NCI-H524 (cell line): ENCODE data around the gene KLHDC4.
"Not testable (repeated sequence)": the region's sequence is repeated elsewhere in the genome, so short reads cannot be mapped to it uniquely, and the experiment has no call there.

Experiments
- DNase-seq, 2 experiments: peaks; one replicate each; lab custom pipeline; 2025; lab: John Stamatoyannopoulos, UW

KLHDC4 gene

DNA sequence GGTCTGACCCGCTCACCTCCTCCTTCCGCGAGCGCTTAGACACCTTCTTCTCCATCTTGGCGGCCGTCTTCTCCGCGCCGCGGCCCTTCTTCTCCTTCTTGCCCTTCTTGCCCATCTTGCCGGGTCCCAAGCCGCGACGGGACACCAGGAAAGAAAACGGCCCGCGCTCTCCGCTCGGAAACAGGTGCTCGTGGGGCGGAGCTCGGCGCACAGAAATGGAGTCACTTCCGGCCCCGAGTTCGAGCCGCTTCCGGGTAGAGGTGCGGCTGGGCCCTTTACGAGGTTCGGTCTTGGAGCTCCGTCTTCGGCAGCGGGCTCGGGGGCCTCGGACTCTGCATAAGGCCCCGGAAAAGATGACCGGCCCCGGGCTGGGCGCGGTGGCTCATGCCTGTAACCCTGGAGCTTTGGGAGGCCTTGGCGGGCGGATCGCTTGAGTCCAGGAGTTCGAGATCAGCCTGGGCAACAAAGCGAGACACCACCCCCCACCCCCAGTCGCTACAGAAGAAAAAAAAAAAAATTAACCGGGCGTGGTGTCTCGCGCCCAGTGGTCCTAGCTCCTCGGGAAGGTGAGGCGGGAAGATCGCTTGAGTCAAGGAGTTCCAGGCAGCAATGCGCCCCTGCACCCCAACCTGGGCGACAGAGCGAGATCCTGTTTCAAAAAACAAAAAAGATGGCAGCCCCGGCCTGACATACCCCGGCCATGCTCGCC, at the start of gene KLHDC4:
Gene KLHDC4, minus strand, starts transcription at position 211 of the 709 bp plus-strand sequence. Its CDS starts 96 bp downstream, at position 115.
- peak; percentile 73 to 78 for DNase-seq

GRCh38 chr16:87815567-87815966, 49.8 kb upstream of the KLHDC4 start:
- no peak for DNase-seq

- DNase-seq: no peak
Measured at GRCh38 chr16:87812200-87812656, 46.4 kb upstream of the KLHDC4 start.

- not testable (repeated sequence) for DNase-seq
Measured at GRCh38 chr16:87811454-87811853, 45.7 kb upstream of the KLHDC4 start.

DNA sequence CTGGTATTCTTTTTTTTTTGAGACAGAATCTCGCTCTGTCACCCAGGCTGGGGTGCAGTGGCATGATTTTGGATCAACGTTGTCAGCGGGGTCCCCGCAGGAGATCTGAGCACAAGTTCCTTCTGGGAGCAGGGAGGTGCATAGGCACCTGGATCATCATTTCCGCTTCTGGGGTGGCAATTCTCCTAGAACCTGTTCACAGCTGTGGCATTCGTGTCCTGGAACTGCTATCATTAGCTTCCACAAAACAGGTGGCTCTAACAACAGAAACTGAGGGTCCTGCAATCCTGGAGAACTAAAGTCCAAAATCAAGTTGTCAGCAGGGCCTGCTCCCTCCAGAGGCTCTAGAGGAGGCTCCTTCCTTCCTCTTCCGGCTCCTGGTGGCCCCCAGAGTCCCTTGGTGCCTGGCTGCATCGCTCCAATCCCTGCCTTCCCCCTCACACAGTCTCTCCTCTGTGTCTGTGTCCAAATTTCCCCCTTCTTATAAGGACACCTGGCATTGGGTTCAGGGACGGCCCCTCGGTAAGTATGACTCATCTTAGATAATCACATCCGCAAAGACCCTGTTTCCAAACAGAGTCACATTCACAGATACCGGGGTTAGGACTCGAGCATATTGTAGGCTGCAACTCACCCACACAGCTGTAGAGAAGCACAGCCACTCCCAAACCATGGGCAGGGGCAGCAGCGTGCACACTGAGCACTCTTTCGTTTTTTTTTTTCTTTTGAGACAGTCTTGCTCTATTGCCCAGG, 43.5 kb upstream of the KLHDC4 start:
- no peak for DNase-seq

- no peak for DNase-seq
Measured at GRCh38 chr16:87808108-87808507, 42.3 kb upstream of the KLHDC4 start.

DNA sequence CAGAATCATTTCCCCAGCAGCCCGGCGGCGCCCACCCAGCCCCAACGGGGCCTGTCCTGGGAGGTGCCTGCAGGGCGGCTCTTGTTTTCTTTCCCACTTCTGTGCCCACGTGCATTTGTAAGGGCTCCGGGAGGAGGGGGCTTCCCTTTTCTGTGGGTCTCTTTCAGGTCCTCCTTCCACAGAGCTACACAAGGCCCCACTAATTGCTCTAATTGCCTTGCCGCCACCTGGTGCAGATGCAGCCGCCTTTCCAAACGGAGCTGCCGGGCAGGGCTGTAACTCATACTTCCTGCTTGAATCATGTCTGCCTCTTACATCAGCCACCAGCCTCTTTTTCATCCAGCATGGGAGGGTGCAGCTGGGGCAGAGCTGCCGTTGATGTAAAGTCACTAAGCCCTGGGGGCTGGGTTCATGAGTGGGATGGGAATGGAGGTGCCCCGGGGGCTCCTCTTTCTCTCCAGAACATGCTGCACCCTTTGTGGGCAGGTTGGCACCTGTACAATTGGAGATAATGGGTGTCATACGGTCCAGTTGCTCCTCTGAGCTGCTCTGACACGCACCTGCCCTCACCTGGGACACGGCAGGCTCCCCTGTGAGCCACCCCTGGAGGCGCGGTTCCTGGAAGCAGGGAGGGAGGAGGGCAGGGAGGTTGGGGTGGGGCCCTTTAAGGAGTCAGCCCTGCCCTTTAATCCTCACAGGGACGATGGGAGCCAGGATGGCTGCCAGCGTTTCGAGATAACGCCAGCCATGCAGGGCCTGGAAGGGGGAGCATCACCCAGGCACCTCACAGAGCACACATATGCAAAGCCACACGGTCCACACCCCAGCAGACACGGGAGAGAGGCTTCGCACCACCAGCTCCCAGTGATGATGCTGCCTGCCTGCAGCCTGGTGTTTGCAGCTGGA, 41.1 kb upstream of the KLHDC4 start:
- DNase-seq: peak; percentile 53 to 73

- no peak for DNase-seq
Measured at GRCh38 chr16:87806261-87806640, 40.5 kb upstream of the KLHDC4 start.

GRCh38 chr16:87803385-87803784, 37.6 kb upstream of the KLHDC4 start:
- DNase-seq: no peak

DNA sequence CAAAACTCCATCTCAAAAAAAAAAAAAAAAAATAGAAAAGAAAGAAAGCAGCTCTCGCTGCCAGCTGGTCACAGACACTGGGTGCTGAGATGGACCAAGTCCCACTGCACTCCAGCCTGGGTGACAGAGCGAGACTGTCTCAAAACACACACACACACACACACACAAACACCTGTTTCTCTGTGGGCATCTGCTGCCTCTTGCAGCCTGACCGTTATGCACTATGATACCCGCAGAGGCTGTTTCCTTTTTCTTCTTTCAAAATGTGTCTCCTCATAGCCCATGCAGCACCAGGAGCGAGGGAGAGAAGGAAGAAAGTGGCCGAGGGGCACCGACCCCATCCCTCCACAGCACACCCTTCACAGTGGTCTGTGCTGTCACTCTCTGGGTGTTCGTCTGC, 36.9 kb upstream of the KLHDC4 start:
- DNase-seq: no peak

- no peak for DNase-seq
Measured at GRCh38 chr16:87801679-87802259, 36.0 kb upstream of the KLHDC4 start.

DNA sequence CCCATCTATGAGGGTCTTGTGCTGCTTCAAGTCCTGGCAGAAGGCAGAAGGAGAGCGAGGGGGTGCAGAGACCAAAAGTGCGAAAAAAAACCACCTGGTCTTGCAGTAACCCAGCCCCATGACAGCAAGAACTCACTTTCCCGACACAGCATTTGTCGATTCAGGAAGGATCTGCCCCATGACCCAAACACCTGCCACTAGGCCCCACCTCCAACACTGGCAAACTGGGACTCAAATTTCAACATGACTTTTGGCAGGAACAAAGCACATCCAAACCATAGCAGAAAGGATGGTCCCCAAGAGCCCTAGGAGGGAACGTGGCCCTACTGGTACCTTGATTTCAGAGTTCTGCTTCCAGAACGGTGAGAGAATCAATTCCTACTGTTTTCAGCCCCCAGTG, 34.7 kb upstream of the KLHDC4 start:
- no peak for DNase-seq

- DNase-seq: no peak
Measured at GRCh38 chr16:87795336-87795735, 29.6 kb upstream of the KLHDC4 start.

DNA sequence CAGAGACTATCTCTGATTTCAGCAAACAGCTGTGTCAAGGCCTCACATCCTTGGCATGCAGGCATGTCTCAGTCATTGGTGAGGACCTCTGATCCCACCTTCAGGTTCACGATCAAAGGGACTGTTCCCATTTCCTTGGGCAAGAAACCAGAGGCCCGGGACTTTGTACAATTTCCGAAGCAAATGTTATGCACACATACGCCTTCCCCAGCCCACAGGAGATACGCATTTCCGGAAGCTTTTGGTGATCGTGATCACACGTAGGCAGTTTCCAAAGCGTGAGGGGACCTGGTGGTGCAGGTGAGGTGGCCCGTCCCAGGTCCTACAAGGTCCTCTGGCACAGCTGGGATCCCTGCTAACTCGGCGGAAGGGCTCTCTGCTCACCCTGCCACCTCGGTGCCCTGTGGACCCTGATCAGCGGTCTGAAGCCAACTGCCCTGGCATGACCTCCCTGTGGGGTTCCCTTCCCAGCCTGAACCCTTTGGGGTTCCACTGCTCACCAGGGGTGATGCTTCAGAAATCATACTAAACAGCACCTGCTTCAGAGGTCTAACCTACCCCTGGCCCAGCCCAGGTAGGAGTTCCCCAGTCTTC, 28.8 kb upstream of the KLHDC4 start:
- DNase-seq: no peak

DNA sequence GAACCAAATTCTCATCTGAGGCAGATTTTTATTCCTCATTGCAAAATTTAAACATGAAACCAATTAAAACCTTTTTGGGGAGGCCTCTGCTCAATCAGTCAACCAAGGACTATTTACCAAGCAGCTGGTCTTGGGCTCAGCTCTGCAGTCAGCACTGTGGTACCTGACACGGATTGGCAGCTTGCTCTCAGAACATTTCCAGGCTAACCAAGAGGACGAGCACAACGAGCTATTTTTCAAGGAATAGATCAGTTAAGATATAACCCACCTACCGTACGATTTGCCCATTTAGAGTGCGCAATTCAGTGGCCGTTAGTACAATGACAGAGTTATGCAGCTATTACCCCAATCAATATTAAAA, 26.4 kb upstream of the KLHDC4 start:
- no peak for DNase-seq

GRCh38 chr16:87791295-87792204, 25.8 kb upstream of the KLHDC4 start:
- no peak for DNase-seq

DNA sequence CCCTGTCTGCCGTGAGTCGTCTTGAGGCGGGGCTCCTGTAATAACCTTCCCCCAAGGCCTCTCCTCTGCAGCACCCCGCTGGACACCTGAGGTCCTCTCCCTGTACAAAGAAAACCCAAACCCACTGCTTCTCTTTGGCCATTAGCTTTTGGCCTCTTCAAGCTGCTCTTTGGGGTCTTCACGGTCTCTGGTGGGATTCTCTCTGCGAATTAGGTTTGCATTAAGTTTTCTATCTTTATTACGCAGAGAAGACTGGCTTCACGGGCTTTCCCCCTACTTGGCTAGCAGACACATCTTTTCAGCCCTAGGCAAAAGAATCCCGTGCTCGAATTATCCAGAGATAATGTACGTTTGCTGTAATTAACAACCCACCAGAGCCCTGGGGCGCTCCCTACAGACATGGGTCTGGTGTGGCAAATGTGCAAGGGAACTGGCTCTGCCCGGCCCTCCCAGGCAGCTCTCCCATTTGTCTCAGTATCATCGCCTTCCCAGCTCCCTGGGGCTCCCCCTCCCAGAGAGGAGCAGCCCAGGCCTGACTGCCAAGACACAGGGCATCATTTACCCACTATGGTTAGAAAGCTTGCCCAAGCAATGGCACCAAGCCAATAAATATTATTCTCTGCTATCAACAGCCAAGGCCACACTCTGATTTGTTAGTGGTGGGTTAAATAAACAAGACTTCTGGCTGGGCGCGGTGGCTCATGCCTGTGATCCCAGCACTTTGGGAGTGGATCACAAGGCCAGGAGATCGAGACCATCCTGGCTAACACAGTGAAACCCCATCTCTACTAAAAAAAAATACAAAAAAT, 24.7 kb upstream of the KLHDC4 start:
- DNase-seq: no peak

GRCh38 chr16:87789437-87790291, 23.9 kb upstream of the KLHDC4 start:
- no peak for DNase-seq
